ENCODE data around the gene DUSP10. TPM values are rescaled to one million over a fixed set of nuclear protein-coding genes. Genes with fewer than 3 reads are reported as not detected.

The DUSP10 gene
- total RNA-seq, 1 experiment from 2014 or later = 0.17 TPM

DNA sequence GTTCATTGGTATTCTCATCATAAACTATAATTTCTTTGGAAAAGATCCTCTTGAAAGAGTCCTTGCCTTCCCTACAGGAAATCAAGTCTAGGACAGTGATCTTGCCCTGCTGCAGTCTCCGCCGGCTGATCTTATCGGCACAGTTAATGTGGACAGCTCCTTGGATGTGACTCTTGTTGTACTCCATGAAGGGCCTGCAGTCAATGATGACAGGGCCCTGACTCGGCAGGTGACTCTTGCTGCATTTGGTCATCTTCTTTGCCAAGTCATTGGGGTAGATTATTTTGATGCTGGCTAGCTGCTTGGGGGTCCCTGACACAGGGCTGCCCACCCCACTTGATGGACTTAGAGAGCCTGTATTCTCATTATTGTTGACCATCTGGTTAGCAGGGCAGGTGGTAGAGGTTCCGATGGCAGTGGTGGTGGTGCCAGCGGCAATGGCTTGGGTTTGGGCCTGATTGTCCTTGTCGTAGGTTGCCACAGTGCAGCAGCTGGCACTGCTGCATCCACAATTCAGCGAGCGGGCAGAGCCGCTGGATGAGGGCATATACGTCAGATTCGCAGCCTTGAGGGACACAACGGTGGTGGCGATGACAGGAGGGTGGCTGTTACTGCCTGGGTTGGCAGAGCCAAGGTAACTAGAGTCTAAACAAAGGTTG, 2.7 kb downstream of the DUSP10 start:
- H3K4me1 ChIP-seq (ENCODE audit: insufficient read depth, low read length, poor library complexity, severe bottlenecking) = no peaks in the 10 kb centered on the region
- intact Hi-C loops (cut with micrococcal nuclease; ENCODE audit: unreplicated experiment) = no loop called here
- H3K4me3 ChIP-seq (ENCODE audit: low read depth, low read length, poor library complexity, severe bottlenecking) = no peak overlapping the region
- ChIA-PET CTCF (no interaction called here), POLR2A (ENCODE audit: low non-redundant PET) (no interaction called here)
- BruUV-seq (replicated peaks) = no TSS peak
- no peak for DNase-seq (ENCODE audit: low spot score)
- TF ChIP-seq, protein P1, sequence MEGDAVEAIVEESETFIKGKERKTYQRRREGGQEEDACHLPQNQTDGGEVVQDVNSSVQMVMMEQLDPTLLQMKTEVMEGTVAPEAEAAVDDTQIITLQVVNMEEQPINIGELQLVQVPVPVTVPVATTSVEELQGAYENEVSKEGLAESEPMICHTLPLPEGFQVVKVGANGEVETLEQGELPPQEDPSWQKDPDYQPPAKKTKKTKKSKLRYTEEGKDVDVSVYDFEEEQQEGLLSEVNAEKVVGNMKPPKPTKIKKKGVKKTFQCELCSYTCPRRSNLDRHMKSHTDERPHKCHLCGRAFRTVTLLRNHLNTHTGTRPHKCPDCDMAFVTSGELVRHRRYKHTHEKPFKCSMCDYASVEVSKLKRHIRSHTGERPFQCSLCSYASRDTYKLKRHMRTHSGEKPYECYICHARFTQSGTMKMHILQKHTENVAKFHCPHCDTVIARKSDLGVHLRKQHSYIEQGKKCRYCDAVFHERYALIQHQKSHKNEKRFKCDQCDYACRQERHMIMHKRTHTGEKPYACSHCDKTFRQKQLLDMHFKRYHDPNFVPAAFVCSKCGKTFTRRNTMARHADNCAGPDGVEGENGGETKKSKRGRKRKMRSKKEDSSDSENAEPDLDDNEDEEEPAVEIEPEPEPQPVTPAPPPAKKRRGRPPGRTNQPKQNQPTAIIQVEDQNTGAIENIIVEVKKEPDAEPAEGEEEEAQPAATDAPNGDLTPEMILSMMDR (conservative IDR thresholded peaks at IDR 0.05; ENCODE audit: low read depth, low read length) = no peak
- no peak for TF ChIP-seq EZH2 (IDR thresholded peaks at IDR 0.05; ENCODE audit: borderline replicate concordance, low read depth, low read length, poor library complexity, severe bottlenecking)
- no peaks in the 10 kb centered on the region for H3K36me3 ChIP-seq (ENCODE audit: insufficient read depth, low read length, poor library complexity, severe bottlenecking)
- H3K9me3 ChIP-seq (ENCODE audit: low read depth, low read length, poor library complexity, severe bottlenecking) = no peaks in the 10 kb centered on the region
- no peak overlapping the region for H3K27ac ChIP-seq (ENCODE audit: low read depth, low read length, poor library complexity, severe bottlenecking)
- H3K27me3 ChIP-seq (replicated peaks; ENCODE audit: insufficient read depth, low read depth, low read length, poor library complexity) = peaks cover 19% of the 10 kb centered on the region

DNA sequence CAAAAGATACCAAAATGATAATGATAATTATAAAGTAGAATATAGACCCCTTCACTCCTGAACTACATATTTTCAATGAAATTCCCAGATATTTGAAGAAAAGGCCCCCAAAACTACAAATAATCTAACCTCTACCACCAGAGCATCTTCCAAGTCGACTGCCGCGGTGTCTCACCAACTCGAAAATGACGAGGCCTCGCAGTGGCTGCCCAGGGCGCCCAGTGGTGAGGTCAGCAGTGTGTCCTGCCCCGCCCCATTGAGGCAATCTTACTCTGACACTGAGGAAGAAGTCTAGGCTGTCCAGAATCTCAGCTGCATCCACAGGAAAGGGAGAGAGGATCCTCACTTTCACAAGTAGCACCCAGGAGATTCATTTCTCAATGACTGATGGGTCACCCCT, 5.2 kb downstream of the DUSP10 start:
- BruUV-seq (replicated peaks) = no TSS peak
- no peak for TF ChIP-seq EZH2 (IDR thresholded peaks at IDR 0.05; ENCODE audit: borderline replicate concordance, low read depth, low read length, poor library complexity, severe bottlenecking)
- TF ChIP-seq, protein P1 (conservative IDR thresholded peaks at IDR 0.05; ENCODE audit: low read depth, low read length) = no peak
- Histone ChIP-seq H3K27ac (ENCODE audit: low read depth, low read length, poor library complexity, severe bottlenecking) (no peak overlapping the region), H3K4me3 (ENCODE audit: low read depth, low read length, poor library complexity, severe bottlenecking) (no peak overlapping the region), H3K4me1 (ENCODE audit: insufficient read depth, low read length, poor library complexity, severe bottlenecking) (no peaks in the 10 kb centered on the region), H3K9me3 (ENCODE audit: low read depth, low read length, poor library complexity, severe bottlenecking) (no peaks in the 10 kb centered on the region), H3K27me3 (replicated peaks; ENCODE audit: insufficient read depth, low read depth, low read length, poor library complexity) (peaks cover 19% of the 10 kb centered on the region), H3K36me3 (ENCODE audit: insufficient read depth, low read length, poor library complexity, severe bottlenecking) (no peaks in the 10 kb centered on the region)
- no peak for DNase-seq (ENCODE audit: low spot score)
- ChIA-PET CTCF (no interaction called here), POLR2A (ENCODE audit: low non-redundant PET) (no interaction called here)
- intact Hi-C loops (cut with micrococcal nuclease; ENCODE audit: unreplicated experiment) = no loop called here

DNA sequence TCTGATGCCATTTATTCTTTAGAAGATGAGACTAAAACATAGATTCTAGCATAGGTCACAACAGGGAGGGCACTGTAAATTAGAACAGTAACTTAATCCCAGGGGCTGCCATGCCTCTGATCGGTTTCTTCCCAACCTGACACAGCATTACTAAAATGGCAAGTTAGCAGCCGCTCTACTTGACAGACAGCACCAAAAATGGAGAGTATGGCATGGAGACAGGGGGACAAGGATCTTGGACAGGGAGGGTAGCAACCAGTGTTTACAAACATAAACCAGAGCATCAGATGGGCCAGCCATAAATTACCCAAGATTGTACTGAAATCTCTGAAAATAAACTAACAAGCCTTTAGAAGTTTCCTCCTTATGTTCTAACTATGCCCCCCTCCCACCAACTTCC, 5.9 kb downstream of the DUSP10 start:
- Histone ChIP-seq H3K27ac (ENCODE audit: low read depth, low read length, poor library complexity, severe bottlenecking) (no peak overlapping the region), H3K4me1 (ENCODE audit: insufficient read depth, low read length, poor library complexity, severe bottlenecking) (no peaks in the 10 kb centered on the region), H3K9me3 (ENCODE audit: low read depth, low read length, poor library complexity, severe bottlenecking) (no peaks in the 10 kb centered on the region), H3K36me3 (ENCODE audit: insufficient read depth, low read length, poor library complexity, severe bottlenecking) (no peaks in the 10 kb centered on the region), H3K27me3 (replicated peaks; ENCODE audit: insufficient read depth, low read depth, low read length, poor library complexity) (peaks cover 12% of the 10 kb centered on the region), H3K4me3 (ENCODE audit: low read depth, low read length, poor library complexity, severe bottlenecking) (no peak overlapping the region)
- DNase-seq (ENCODE audit: low spot score) = no peak
- TF ChIP-seq, protein P1 (conservative IDR thresholded peaks at IDR 0.05; ENCODE audit: low read depth, low read length) = no peak
- TF ChIP-seq EZH2 (IDR thresholded peaks at IDR 0.05; ENCODE audit: borderline replicate concordance, low read depth, low read length, poor library complexity, severe bottlenecking) = no peak
- ChIA-PET CTCF (no interaction called here), POLR2A (ENCODE audit: low non-redundant PET) (no interaction called here)
- BruUV-seq (replicated peaks) = no TSS peak
- intact Hi-C loops (cut with micrococcal nuclease; ENCODE audit: unreplicated experiment) = no loop called here

Measured in A673 (cell line).